ENCODE results near the gene PDIA6.

Gene PDIA6, protein sequence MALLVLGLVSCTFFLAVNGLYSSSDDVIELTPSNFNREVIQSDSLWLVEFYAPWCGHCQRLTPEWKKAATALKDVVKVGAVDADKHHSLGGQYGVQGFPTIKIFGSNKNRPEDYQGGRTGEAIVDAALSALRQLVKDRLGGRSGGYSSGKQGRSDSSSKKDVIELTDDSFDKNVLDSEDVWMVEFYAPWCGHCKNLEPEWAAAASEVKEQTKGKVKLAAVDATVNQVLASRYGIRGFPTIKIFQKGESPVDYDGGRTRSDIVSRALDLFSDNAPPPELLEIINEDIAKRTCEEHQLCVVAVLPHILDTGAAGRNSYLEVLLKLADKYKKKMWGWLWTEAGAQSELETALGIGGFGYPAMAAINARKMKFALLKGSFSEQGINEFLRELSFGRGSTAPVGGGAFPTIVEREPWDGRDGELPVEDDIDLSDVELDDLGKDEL

DNA sequence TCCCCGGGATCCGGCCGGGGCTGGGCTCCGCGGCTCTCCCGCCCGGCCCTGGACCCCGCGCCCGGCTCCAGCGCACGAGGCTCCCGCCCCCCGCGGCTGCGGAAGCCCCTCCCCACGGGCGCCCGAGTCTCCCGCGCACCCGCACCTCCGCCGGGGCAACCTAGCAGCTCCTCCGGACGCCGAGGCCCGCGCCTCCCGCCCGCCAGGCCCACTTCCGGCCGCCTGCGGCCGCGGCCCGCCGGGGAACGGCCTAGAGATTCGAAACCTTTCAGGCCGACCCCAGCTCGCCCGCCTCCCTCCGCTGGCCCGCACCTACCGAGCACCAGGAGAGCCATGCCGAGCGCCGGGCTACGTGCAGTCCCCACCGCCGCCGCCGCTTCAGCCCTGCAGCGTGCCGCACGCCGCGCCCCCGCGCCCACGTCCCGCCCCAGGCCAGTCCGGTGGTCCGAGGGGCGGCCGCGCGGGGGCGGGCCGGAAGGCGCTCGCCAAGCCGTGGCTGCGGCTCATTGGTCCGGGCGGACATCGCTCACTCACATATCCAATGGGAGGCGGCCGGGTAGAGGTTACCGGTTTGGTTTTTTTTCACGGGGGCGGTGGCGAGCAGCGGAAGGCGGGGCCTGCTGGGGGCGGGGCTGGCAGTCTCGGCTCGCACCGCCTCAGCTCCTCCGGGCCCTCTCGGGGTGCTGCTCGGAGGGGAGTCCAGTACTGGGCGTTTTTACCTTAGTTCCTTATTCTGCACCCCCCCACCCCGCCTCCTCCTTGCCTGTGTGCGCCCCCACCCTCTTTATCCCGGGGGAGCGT is at the start of gene PDIA6:
PDIA6 (minus strand) TSS at position 424 of the 801 bp plus-strand sequence; CDS start at position 335, 89 bp downstream.
- peak; percentile 92 for DNase-seq (ENCODE audit: low read depth)

DNA sequence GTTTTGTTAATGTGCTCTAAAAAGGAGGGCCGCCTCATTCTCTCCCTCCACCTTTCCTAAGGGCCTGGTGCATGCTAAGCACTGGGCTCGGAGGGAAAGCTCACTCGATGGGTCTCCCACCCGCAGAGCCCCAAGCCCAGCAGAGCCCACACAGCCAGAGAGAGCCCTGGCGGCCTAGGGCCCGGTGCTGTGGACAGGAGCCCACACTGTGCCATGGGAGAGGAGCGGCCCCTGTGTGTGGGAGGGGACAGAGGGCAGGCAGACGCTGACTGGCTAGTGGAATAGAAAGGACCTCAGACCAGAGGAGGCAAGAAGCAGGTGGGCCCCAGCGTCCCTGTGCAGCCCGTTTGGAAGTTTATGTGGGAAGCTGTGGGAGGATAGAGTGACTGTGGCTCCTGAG is 49.7 kb upstream of the PDIA6 start:
- DNase-seq (ENCODE audit: low read depth) = no peak

DNA sequence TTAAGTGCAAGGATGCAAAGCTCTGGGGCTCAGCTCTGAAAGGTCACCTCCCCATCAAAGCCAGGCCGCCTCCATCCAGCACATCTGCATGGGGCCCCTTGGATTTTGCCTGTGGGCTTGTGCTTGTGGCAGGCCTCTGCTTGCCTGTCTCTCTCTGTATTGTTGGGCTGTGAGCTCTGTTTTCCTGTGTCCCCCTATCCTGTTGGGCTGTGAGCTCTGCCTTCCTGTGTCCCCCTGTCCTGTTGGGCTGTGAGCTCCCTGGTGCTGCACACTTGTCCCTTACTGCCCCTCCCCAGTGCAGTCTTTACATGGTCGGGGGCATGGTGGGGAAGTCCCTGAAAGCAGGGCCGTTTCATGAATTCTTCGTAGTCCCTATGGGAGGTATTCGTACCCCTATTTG is 49.2 kb upstream of the PDIA6 start:
- no peak for DNase-seq (ENCODE audit: low read depth)

DNA sequence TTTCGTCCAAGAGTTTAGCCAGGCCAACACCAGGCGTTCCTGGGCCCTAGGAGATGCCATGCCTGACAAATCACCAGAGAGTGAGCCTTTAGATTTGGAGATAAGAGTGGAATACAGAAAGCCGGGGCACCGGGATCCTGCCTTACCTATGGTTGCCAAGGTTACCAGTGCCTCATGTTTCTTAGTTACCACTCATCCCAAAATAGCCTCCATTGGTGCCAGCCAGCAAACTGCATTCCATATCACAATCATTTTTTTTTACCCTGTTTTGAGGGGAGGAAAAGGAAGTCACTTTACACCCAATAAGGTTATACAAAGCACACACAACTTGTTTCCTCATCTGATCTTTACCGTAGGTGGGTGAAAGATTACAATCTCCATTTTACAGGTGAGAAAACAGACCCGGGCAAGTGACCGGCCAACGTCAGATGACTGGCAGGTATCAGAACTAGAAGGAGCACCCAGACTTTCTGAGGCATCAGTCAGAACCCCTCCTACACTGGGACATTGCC is 48.3 kb upstream of the PDIA6 start:
- DNase-seq (ENCODE audit: low read depth) = no peak

DNA sequence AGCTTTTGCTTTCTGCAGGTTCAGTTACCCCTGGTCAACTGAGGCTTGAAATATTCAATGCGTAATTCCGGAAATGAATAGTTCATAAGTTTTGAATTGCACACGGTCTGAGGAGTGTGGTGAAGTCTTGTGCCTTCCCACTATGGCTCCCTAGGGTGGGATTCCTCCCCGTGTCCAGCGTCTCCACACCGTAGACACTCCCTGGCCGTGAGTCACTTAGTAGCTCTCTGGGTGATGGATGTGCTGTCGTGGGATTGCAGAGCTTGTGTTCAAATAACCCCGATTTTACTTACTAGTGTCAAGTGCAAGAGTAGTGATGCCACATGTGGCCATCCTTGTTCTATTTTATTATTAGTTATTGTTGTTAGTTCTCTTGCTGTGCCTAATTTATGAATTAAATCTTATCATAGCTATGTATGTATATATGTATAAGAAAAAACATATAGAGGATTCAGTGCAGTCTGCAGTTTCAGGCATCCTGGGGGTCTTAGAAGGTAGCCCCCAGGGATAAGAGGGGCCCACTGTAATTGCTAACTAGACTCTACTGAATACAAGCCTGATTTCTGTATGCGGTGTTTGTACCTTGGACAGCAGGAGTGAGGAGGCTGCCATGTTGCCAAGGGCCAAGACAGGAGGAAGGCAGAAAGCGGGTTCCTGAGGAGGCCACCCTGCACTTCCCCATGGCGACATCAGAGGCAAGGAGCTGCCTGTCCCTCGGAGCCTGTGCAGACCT is 47.7 kb upstream of the PDIA6 start:
- DNase-seq (ENCODE audit: low read depth) = no peak

DNA sequence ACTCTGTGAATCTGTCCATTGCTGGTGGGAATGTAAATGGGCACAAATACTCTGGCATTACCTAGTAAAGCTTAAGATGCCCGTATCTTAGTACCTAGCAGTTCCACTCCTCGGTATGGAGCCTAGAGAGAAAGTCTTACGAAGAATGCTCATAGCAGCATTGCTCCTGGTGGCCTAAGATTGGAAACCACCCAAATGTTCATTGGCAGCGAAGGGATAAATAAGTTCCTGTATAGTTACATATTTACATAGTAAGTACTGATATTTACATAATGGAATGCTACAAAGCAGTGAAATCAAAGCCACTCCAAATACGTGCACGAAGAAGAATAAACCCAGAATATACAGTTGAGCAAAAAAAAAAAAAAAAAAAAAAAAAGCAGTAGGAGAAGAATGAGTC is 46.7 kb upstream of the PDIA6 start:
- no peak for DNase-seq (ENCODE audit: low read depth)

DNA sequence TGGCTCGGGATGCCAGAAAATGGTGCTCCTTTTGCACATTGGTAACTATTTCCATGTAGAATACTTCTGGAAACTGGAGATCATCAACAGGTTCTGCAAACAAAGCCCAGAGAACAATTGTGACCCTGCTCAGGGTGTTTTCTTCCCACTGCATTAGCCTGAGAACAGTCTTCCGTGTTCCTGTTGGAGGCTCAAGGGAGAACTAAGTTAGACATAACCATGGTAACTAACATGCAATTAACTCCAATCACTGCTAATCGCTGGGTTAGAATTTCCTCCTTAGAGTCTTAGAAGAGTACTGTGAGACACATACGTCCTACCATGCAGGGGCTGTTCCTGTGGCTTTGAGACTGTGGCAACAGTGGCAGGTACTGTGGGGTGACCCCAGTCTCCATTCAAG is 36.0 kb upstream of the PDIA6 start:
- DNase-seq (ENCODE audit: low read depth) = no peak

DNA sequence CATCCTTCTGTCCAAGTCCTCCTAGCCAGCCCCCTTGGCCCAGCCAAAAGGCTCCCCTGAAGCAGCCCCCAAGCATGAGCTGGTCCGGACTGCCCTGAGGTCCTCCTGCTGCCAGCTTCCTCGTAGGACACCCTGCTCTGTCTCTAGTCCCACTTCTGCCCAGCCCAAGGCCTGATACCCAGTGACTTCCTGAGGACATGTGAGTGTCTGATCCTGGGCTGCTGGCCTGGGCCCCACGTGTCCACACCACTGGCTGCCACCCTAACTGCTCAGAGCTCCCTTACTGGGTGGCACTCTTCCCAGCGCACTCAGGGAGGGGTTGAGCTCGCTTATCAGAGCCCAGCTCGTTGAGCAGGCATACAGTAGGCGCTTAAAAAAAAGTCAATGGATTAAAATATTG is 34.4 kb upstream of the PDIA6 start:
- DNase-seq (ENCODE audit: low read depth) = no peak

DNA sequence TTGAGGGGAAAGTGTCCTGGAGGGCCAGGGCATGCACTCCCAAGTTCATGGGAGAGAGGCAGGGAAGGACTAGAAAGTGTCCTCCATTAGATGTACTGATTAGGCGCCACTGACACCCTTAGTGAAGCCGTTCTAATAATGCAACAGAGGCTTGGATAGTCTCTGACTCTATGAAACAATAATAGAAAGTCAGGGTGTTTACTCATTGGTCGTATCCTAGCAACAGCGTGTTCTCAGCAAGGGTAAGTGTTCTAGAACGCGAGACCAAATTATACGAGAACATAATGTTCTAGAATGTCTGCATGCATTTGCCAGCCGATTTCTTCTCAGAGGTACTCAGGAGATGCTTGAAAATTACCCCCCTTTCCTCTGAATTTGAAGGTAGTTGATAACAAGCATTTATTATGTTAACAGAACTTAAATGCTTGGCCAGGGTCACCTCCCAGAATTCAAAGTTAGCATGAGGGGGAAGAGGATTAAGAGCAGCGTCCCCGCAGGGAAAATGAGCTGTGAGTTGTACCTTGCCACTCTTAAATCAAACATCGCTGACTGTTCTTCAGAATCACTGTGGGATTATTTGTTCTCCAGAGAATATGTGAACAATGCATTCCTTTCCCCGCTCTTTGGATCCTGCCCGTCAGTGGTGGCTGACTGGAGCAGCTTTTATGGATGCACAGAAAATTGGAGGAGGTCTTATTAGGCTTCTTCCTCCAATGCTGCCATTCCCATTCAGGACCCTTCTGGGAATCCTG is 33.7 kb upstream of the PDIA6 start:
- no peak for DNase-seq (ENCODE audit: low read depth)

DNA sequence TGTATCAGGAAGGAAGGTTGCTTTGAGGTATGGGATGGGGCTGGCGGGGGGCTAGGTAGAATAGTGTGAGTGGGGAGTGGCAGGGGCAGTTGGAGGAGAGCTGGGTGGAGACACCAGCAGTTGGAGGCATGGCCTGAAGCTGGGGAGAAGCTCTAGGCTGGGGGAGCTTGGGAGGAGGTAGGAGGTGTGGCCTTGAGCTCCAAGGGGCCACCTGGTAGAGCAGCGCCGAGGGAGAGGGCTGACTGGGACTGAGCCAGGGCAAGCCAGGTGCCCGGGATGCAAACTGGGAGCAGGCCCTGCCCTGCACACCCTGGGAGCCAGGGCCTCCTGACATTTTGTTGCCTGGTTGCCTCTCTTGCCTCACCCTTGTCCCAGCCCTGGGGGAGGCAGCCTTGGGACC is 33.1 kb upstream of the PDIA6 start:
- DNase-seq (ENCODE audit: low read depth) = no peak

DNA sequence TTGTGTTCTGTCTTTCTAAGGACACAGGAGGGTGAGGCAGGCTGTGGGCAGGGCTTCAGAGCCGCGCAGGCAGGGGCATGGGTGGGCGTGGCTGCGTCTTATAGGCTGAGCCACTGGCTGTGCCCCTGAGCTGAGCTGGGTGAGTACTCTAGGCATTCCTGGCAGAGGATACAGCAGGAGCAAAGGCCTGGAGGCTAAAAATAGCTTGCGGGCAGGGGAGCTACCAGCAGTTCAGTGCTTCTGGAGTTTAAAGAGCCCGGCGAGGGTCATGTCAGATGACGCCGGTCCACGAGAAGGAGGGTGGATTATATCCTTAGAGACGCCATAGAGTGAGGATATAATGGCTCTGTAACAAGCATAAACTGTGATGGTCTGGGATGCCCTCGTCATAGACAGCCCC is 31.5 kb upstream of the PDIA6 start:
- DNase-seq (ENCODE audit: low read depth) = peak; percentile 79

DNA sequence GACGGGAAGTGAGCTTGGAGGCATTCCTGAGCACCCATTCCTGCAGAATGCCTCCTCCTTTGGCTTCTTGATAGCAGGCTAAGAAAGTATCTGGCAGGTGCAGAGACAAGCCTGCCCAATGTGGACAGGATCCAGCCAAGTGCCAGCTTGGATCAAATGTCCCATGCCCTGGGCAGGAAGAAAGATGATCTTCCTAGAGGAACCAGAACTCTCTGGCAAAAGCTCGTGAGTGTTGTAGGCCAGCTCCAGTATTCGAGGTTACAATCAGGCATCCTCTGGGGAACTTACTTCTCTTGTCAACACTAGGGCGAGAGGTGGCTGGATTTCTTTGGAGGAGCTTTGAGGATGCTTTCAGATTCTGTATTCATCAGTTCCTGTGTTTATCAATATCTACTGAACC is 29.9 kb upstream of the PDIA6 start:
- DNase-seq (ENCODE audit: low read depth) = no peak

DNA sequence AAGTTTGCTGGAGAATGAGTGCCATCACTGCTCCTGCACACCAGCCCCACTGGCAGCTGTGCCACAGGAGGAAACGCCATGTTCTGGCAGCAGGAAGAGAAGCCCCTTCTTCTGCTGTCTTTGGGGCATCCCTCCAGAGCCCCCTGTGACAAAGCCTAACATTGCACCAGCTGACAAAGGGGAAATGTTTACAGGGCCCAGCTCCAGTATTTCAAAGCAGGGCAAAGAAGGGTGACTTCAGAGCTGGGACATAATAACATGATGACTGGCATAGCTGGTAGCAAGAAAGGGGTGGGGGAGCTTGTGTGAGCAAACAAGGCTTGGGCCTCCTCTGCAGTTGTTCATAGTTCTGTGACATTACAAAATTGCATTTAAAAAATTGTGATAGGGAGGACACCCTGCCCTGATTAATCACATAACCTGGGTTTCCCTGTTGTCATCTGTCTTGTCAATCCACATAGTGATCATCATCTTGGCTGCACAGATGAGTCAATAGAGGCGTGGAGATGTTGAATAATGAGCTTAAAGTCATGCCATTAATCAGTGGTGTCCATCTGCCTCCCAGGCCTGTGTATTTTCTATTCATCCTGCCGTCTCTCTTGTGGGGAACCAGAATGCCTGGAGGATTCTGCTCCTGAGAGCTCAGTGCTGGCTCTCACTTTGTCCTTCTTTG is 29.1 kb upstream of the PDIA6 start:
- no peak for DNase-seq (ENCODE audit: low read depth)

DNA sequence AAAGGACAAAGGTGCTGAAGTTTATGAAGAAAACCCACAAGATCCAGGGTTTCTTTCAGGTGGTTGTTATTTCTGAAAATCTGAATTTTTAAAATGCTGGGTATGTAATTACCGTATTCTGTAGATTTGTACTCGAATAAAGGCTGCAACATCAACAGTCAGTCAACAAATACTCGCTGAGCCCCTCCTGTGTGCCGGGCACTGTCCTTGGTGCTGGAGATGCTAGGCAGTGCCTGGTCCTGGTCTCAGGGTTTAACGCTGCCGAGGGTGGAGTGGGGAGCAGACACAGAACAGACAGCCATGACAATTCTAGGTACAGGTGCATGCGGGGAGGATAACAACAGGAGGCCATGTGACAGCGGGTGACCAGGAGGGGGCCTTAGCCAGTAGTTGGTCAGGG is 27.2 kb upstream of the PDIA6 start:
- DNase-seq (ENCODE audit: low read depth) = peak; percentile 27

DNA sequence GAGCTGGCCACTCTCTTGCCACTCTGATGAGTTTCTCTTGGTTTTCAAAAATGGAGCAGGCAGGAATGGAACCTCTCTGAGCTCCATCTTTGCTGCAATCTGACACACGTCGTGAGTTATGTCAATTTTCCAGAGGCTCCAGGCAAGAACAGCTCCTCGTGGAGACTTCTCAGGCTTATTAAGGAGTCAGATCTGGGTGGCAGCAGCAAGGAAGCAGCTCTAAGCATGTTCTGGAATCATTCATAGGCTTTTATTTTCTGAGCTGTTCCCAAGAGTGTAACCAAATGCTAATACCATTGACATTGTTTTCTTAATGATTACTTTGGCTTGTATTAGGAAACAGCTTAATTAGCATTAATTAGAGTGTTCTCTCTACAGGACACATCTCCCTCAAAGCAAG is 26.1 kb upstream of the PDIA6 start:
- no peak for DNase-seq (ENCODE audit: low read depth)

DNA sequence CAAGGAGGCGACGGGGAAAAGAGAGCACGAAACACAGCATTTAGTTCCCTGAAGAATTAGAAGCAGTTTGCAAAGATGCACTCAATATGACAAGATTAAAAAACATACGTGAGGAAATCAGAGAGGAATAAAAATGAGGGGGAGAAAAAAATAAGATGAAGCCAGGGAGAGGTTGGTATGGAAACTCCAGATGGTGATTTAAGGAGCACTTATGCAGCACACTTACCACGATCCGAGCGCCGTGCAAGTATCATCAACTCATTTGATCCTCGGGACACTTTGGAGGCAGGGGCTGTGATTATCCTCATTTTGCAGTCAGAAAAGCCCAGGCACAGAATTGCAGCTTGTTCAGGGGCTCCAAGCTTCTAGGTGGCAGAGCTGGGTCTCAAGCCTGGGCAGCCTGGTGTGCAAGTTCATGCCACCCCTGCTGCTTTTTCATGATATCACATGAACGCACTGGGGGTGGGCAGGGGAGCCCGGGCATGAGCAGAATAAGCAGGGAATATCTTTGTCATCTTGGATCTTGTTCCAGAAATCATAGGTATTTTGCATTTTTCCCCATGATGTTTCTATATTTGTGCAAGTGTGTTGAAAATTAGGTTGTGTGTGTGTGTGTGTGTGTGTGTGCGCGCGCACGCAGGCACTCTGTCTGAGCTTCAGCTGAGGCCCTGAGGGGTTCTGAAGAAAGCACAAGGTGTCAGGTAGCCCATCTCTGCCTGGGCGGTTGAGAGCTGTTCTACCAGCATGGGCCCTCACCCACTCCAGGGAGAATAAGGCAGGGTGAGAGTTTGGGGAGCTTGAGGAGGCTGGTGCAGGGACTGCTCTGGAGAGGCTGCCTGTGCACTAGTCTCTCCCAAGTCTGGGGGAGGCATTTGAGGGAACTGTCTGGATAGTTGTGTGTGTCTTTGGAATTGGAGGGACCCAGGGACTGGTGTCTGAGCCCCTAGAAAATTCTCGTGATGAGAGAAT is 25.0 kb upstream of the PDIA6 start:
- no peak for DNase-seq (ENCODE audit: low read depth)

DNA sequence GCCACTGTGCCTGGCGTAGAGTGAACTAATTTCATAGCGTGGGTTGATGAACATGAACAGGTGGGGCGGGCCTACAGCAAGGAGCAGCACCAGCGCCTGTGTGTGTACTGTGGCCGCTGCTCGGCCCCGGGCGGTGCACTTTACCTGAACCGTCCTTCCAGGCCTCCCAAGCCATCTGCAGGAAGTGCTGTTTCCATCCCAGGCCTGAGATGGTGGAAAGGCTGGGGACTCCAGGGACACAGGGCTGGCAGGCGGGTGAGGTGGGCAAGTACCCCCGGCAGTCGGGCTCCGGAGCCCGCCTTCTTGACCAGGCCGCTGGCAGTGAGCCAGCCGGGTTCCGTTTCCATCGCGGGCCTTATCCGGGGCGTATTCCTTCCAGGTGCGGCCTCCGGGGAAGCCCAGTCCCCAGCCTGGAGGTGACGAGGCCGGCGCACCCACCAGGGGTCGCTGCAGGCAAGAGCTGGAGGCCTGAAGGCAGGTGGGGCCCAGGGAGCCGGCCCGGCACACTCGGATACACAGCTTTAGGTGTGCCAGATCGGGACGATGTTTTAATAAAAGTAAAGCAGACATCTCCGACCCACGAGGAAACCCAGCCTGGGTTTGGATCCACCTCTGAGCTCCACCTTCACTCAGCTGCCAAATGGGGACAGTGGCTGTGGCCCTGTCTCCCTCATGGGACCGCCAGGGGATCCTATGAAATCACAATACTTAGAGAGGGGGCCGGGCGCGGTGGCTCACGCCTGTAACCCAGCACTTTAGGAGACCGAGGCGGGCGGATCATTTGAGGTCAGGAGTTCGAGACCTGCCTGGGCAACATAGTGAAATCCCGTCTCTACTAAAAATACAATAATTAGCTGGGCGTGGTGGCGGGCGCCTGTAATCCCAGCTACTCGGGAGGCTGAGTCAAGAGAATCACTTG is 22.7 kb upstream of the PDIA6 start:
- DNase-seq (ENCODE audit: low read depth) = peak; percentile 9

DNA sequence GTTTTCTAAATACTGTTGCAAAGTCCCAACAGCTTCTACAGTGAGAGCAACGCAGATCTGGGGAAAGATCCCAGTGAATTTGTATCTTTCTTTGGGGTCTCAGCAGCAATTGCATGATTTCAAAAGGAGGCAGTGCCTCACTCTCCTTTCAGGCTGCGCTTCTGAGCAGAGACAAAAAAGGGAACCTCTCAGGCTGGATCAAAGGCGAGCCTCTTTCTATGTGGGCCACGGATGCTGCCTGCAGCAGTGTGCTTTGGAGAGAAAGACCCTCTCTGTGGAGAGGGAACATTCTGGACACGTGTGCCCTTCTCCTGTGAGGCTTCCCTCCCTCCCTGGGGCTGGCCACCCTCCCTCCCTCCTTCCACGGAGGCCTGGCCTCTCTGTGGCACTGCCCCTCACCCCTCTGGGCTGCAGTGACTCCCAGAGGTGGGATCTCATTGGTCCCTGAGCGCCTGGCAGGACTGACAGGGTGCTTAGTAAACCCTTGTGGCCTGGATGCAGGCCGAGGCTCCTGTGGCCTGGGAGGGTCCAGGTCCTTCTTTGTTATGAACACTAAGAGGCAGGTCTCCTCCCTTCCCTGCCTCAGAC is 21.6 kb upstream of the PDIA6 start:
- DNase-seq (ENCODE audit: low read depth) = no peak
